Measurements from ENCODE around the gene IL12RB2.

Gene IL12RB2

GRCh38 chr1:67347688-67348472 is 40.2 kb downstream of the IL12RB2 start:
- no peak for DNase-seq (ENCODE audit: low read depth)

- no peak for DNase-seq (ENCODE audit: low read depth)
These were observed 41.0 kb downstream of the IL12RB2 start for GRCh38 chr1:67348586-67349252.

- no peak for DNase-seq (ENCODE audit: low read depth)
These were observed 43.1 kb downstream of the IL12RB2 start for GRCh38 chr1:67350783-67351182.

- no peak for DNase-seq (ENCODE audit: low read depth)
These were observed 44.5 kb downstream of the IL12RB2 start for GRCh38 chr1:67352211-67352610.

- DNase-seq (ENCODE audit: low read depth), result no peak
These were observed 48.2 kb downstream of the IL12RB2 start for GRCh38 chr1:67355745-67356424.

- DNase-seq (ENCODE audit: low read depth), result no peak
These were observed 51.9 kb downstream of the IL12RB2 start for GRCh38 chr1:67359592-67359991.

GRCh38 chr1:67361641-67362040 is 54.0 kb downstream of the IL12RB2 start:
- DNase-seq (ENCODE audit: low read depth), result no peak

- no peak for DNase-seq (ENCODE audit: low read depth)
These were observed 59.8 kb downstream of the IL12RB2 start for GRCh38 chr1:67367370-67368045.

GRCh38 chr1:67368046-67368514 is 60.4 kb downstream of the IL12RB2 start:
- DNase-seq (ENCODE audit: low read depth), result no peak

- no peak for DNase-seq (ENCODE audit: low read depth)
These were observed 63.4 kb downstream of the IL12RB2 start for GRCh38 chr1:67371043-67371442.

- DNase-seq (ENCODE audit: low read depth), result no peak
These were observed 64.0 kb downstream of the IL12RB2 start for GRCh38 chr1:67371681-67372080.

- DNase-seq (ENCODE audit: low read depth), result no peak
These were observed 64.5 kb downstream of the IL12RB2 start for GRCh38 chr1:67372136-67372535.

GRCh38 chr1:67372898-67373297 is 65.2 kb downstream of the IL12RB2 start:
- no peak for DNase-seq (ENCODE audit: low read depth)

GRCh38 chr1:67376381-67376780 is 68.7 kb downstream of the IL12RB2 start:
- DNase-seq (ENCODE audit: low read depth), result no peak

GRCh38 chr1:67377253-67377652 is 69.6 kb downstream of the IL12RB2 start:
- DNase-seq (ENCODE audit: low read depth), result no peak

- no peak for DNase-seq (ENCODE audit: low read depth)
These were observed 73.5 kb downstream of the IL12RB2 start for GRCh38 chr1:67381154-67381553.

GRCh38 chr1:67382292-67382691 is 74.6 kb downstream of the IL12RB2 start:
- no peak for DNase-seq (ENCODE audit: low read depth)

GRCh38 chr1:67383999-67384638 is 76.4 kb downstream of the IL12RB2 start:
- DNase-seq (ENCODE audit: low read depth), result no peak

GRCh38 chr1:67390041-67390887 is 82.6 kb downstream of the IL12RB2 start:
- DNase-seq (ENCODE audit: low read depth), result no peak

GRCh38 chr1:67393240-67393639 is 85.6 kb downstream of the IL12RB2 start:
- no peak for DNase-seq (ENCODE audit: low read depth)

GRCh38 chr1:67393737-67394136 is 86.1 kb downstream of the IL12RB2 start:
- no peak for DNase-seq (ENCODE audit: low read depth)
